ENCODE measurements around the gene LPP.

LPP gene

DNA sequence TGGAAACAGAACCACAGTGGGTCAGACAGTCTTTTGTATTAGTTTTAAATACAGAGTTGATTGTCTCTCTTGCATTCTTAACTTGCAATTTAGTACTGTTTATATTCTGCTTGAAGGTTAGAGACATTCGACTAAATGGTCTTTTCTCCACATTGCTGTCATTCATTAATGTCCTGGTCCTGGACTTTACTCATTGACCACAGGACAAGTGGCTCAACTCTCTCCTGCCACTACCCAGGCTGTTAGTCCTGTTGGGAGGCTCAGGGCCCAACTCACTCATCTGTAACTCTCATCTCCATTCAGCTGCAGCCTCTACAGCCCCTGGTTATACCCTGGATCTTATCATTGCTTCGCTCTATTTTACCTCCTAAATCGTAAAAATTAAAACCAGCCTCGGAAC, 427.4 kb downstream of the LPP start:
- Histone ChIP-seq H3K27ac (no peak overlapping the region), H3K4me3 (ENCODE audit: low read depth, low read length) (no peak overlapping the region), H3K27me3 (replicated peaks) (no peaks in the 10 kb centered on the region), H3K36me3 (replicated peaks) (no peaks in the 10 kb centered on the region)
- in situ Hi-C loops (cut with HindIII; ENCODE audit: low pct_ligation_motif_present, low sequenced_read_pairs) = no loop called here
- DNase-seq = no peak
- TF ChIP-seq, protein P1, sequence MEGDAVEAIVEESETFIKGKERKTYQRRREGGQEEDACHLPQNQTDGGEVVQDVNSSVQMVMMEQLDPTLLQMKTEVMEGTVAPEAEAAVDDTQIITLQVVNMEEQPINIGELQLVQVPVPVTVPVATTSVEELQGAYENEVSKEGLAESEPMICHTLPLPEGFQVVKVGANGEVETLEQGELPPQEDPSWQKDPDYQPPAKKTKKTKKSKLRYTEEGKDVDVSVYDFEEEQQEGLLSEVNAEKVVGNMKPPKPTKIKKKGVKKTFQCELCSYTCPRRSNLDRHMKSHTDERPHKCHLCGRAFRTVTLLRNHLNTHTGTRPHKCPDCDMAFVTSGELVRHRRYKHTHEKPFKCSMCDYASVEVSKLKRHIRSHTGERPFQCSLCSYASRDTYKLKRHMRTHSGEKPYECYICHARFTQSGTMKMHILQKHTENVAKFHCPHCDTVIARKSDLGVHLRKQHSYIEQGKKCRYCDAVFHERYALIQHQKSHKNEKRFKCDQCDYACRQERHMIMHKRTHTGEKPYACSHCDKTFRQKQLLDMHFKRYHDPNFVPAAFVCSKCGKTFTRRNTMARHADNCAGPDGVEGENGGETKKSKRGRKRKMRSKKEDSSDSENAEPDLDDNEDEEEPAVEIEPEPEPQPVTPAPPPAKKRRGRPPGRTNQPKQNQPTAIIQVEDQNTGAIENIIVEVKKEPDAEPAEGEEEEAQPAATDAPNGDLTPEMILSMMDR (IDR thresholded peaks at IDR 0.05; ENCODE audit: low read depth, low read length, missing control alignments) = no peak

DNA sequence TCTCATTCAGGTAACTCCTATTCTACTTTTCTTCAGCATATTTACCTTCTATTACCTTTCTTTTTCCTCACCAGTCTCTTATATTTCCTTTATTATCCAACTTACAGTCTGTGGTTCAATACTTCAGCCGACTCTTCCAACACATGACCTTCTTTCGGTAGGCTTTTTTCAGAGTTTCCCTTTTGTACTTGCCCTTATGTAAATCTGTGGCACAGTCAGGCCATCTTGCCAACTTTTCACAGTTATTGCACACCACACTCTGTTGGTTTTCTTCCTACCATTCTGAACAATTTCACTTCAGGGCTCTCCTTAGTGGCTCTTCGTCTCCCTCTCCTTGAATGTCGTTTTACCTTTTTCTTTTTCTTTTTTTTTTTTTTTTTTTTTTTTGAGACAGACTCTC, 427.8 kb downstream of the LPP start:
- Histone ChIP-seq H3K27me3 (replicated peaks) (no peaks in the 10 kb centered on the region), H3K4me3 (ENCODE audit: low read depth, low read length) (no peak overlapping the region), H3K36me3 (replicated peaks) (no peaks in the 10 kb centered on the region), H3K27ac (no peak overlapping the region)
- in situ Hi-C loops (cut with HindIII; ENCODE audit: low pct_ligation_motif_present, low sequenced_read_pairs) = no loop called here
- no peak for DNase-seq
- TF ChIP-seq, protein P1 (IDR thresholded peaks at IDR 0.05; ENCODE audit: low read depth, low read length, missing control alignments) = no peak

DNA sequence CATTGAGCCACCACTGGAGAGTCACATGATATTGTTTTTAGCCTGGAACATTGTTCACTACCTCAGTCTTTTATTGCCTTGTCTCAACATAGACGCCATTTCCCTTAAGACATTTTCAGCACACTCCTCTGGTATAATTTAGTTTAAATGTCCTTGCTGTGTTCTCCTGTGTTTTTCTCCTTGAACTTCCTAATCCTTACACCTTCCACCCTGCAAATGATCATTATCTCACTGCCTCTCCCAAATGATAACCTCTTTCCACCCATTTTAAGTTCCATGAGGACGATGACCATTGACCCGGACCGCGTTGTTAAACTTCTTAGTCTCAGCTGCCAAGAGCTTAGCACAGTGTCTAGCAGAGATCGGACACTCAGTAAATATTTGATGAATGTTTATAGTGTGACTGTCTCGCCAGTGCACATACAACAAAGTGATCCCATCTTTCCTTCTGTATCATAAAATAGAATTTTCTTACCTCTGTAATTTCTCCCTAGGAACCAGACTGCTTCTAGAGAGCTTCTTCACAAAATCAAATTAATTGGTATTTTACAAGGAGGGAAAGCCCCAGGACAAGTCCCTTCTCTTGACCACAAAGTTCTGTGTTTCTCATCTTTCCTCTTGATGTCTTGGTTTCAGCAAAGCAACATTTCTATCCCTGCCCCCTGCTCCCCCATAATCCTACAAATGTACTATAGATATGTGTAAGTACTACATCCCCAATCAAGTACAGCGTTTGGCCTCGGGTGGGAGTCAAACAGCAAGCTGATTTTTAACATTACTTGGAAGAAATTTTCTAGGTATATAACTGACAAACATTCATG, 429.6 kb downstream of the LPP start:
- Histone ChIP-seq H3K27ac (peak overlapping the region; percentile 41), H3K4me3 (ENCODE audit: low read depth, low read length) (no peak overlapping the region), H3K27me3 (replicated peaks) (no peaks in the 10 kb centered on the region), H3K36me3 (replicated peaks) (no peaks in the 10 kb centered on the region)
- no peak for DNase-seq
- TF ChIP-seq, protein P1 (IDR thresholded peaks at IDR 0.05; ENCODE audit: low read depth, low read length, missing control alignments) = no peak
- in situ Hi-C loops (cut with HindIII; ENCODE audit: low pct_ligation_motif_present, low sequenced_read_pairs) = no loop called here

DNA sequence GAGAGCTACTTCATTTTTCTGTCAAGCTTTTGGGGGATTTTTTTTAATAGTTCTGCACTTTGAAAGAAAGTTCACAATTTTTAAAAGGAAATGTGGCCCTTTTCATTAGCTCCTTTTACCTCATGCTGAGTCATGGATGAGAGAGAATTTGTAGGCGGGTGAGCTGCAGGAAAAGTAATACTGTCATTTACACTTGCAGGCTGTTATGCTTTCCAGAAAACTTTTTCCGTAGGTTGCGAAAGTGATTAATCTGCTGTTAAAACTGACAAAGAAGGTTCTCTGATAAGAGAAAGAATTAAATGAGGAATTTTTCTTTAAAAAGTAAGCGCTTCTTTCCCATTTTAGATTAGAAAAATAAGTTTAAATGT, 430.2 kb downstream of the LPP start:
- DNase-seq = peak; percentile 54
- Histone ChIP-seq H3K27ac (peak overlapping the region; percentile 41), H3K27me3 (replicated peaks) (no peaks in the 10 kb centered on the region), H3K36me3 (replicated peaks) (no peaks in the 10 kb centered on the region), H3K4me3 (ENCODE audit: low read depth, low read length) (no peak overlapping the region)
- in situ Hi-C loops (cut with HindIII; ENCODE audit: low pct_ligation_motif_present, low sequenced_read_pairs) = no loop called here
- TF ChIP-seq, protein P1 (IDR thresholded peaks at IDR 0.05; ENCODE audit: low read depth, low read length, missing control alignments) = no peak

DNA sequence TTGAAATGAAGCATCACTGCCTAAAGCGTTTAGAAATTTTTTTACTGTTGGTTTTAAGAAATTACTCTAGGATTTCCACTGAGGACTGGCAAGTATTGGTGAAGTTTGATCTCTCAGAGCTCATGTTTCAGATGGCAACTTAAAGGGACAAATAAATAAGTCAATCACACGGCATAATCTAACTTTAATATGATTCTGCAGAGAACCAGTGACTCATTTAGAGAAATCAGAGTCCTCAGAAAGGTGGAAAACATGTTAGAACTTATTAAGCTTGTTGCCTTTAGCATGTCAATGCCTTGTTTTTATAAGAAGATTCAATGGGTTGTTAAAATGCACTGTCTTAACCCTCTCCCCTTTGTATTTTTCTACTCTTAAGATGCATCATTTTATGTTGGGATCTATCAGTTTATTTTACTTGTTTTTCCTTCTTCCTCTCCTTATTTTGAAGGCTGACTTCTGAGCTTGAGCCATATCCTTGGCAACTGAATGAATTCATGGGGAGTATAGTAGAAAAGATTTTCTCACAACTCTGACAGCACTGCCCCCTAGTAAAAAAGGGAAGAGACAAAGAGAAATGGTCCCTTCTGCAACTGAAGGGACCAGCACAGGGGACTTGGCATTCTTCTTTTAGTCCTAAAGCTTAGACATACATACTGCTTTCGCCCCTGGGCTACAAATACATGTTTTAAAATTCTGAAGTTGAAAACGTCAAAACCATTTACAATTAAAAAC, 431.2 kb downstream of the LPP start:
- H3K36me3 ChIP-seq (replicated peaks) = no peaks in the 10 kb centered on the region
- no peak for DNase-seq
- TF ChIP-seq, protein P1 (IDR thresholded peaks at IDR 0.05; ENCODE audit: low read depth, low read length, missing control alignments) = peak; percentile 36
- no peak overlapping the region for H3K27ac ChIP-seq
- H3K27me3 ChIP-seq (replicated peaks) = no peaks in the 10 kb centered on the region
- H3K4me3 ChIP-seq (ENCODE audit: low read depth, low read length) = no peak overlapping the region
- in situ Hi-C loops (cut with HindIII; ENCODE audit: low pct_ligation_motif_present, low sequenced_read_pairs) = no loop called here
